ENCODE results near the gene TNNI2. TPM values are rescaled to one million over a fixed set of nuclear protein-coding genes. Genes with fewer than 3 reads are reported as not detected.

TNNI2 gene
- total and polyA plus RNA-seq, 9 donors, result 0.41 to 1.2 (median 0.66) TPM; not detected in 5

DNA sequence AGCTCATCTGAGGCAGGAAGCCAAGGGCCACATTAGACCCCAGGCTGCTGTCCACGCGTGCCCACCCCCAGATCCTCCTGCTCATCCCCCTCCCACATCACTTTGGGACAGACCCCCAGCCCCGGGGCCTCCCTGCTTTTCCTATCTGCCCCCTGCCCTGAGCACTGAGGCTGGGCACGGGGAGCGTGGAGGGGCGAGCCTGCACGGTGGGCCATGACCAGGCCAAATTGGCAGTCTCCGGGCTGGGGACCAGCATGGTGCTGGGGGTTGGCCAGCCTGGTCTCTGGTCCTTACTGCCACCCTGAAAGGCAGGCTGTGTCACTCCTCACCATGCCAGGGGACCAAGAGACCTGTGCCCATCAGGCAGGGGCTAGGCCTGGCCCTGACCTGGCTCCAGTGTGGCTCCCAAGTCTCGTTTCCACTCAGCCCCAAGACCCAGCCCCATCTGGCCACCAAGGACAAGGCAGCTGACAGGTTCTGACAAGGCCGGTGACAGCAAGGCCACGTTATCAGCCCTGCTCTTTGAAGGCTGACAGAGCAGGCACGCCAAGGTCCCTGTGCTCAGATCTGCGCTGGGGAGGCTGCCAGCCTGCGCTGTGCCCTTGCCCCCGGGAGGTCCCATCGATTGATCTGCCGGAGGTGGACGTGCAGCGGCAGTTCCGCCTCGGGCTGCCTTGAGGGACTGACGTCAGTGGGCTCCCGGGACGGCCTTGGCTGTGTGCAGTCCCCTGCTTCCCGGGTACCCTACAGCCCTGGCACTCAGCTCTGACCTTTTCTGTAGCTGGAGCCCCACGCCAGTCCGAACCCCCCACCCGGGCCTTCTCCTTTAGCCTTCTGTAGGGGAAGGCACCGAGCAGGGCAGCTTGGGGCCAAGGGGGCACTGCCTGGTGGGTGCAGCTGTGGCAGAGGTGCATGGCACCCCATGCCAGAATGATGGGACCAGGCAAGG is 3.6 kb downstream of the TNNI2 start:
- WGBS, 3 donors, result 86 to 92% (median 90%) methylated on average over 28 to 29 of the region's 29 CpGs
- no peak overlapping the region for H3K27ac ChIP-seq
- H3K9me3 ChIP-seq, result no peaks in the 10 kb centered on the region
- TF ChIP-seq, protein P1, sequence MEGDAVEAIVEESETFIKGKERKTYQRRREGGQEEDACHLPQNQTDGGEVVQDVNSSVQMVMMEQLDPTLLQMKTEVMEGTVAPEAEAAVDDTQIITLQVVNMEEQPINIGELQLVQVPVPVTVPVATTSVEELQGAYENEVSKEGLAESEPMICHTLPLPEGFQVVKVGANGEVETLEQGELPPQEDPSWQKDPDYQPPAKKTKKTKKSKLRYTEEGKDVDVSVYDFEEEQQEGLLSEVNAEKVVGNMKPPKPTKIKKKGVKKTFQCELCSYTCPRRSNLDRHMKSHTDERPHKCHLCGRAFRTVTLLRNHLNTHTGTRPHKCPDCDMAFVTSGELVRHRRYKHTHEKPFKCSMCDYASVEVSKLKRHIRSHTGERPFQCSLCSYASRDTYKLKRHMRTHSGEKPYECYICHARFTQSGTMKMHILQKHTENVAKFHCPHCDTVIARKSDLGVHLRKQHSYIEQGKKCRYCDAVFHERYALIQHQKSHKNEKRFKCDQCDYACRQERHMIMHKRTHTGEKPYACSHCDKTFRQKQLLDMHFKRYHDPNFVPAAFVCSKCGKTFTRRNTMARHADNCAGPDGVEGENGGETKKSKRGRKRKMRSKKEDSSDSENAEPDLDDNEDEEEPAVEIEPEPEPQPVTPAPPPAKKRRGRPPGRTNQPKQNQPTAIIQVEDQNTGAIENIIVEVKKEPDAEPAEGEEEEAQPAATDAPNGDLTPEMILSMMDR (IDR thresholded peaks at IDR 0.05), result no peak
- TF ChIP-seq POLR2A (IDR thresholded peaks at IDR 0.05) (no peak), EP300 (IDR thresholded peaks at IDR 0.05) (no peak)
- H3K4me3 ChIP-seq, result no peak overlapping the region
- H3K27me3 ChIP-seq, result no peaks in the 10 kb centered on the region
- DNase-seq, result peak in 2 of 5 donors; percentile 16 to 39
- H3K4me1 ChIP-seq (ENCODE audit: insufficient read depth), result peaks cover 10% of the 10 kb centered on the region
- no peaks in the 10 kb centered on the region for H3K36me3 ChIP-seq
- intact Hi-C loops (cut with DNase I), result no loop called here

DNA sequence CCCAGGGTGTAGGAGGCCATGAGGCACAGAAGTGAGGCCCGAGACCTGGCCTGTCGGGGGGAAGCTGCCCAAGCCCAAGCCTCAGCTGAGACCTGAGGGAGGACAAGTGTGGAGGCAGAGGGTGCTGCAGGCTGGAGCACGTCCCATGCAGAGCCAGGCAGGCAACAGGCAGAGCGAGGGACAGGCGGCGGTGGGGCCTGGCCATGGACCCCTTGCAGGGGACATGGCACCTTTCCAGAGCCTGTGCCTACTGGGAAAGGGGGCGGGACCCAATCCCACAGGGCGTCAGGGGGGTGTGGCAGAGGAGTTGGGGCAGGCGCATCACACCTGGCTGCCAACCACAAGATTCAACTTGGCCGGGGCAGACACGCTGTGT is 4.3 kb downstream of the TNNI2 start:
- no peaks in the 10 kb centered on the region for H3K27me3 ChIP-seq
- H3K27ac ChIP-seq, result no peak overlapping the region
- DNase-seq, result no peak
- no peaks in the 10 kb centered on the region for H3K9me3 ChIP-seq
- intact Hi-C loops (cut with DNase I), result no loop called here
- H3K36me3 ChIP-seq, result no peaks in the 10 kb centered on the region
- no peak overlapping the region for H3K4me3 ChIP-seq
- TF ChIP-seq POLR2A (IDR thresholded peaks at IDR 0.05) (no peak), EP300 (IDR thresholded peaks at IDR 0.05) (no peak)
- TF ChIP-seq, protein P1 (IDR thresholded peaks at IDR 0.05), result no peak
- WGBS, 3 donors, result 66 to 69% (median 67%) methylated on average over 8 to 11 of the region's 11 CpGs
- H3K4me1 ChIP-seq (ENCODE audit: insufficient read depth), result peaks cover 9% of the 10 kb centered on the region

DNA sequence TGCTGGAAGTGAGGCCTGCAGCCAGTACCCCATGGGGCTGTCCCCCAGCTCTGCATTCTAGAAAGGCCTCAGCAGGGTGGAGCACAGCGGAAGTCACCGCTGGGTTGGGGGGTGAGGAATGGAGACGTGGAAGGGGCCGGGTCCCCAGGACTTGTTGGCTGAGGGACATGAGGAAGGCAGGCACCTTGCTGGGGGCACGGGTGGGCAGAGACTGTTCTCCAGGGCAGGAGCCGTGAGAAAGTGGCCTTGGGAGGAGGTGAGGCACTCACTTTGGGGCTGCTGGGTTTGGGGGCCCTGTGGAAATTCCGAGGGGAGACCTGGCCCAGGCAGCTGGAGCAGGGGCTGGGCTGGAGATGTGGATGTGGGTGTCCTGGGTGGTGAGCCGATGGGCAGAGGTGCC is 5.0 kb downstream of the TNNI2 start:
- H3K27ac ChIP-seq, result no peak overlapping the region
- TF ChIP-seq, protein P1 (IDR thresholded peaks at IDR 0.05), result no peak
- no peak for TF ChIP-seq EP300 (IDR thresholded peaks at IDR 0.05)
- TF ChIP-seq POLR2A (IDR thresholded peaks at IDR 0.05), result no peak
- H3K4me1 ChIP-seq (ENCODE audit: insufficient read depth), result peaks cover 15% of the 10 kb centered on the region
- intact Hi-C loops (cut with DNase I), result no loop called here
- no peak for DNase-seq
- no peaks in the 10 kb centered on the region for H3K27me3 ChIP-seq
- H3K4me3 ChIP-seq, result no peak overlapping the region
- 87 to 96% (median 95%) methylated on average over 8 of the region's 8 CpGs for WGBS, 3 donors
- no peaks in the 10 kb centered on the region for H3K9me3 ChIP-seq
- H3K36me3 ChIP-seq, result no peaks in the 10 kb centered on the region

DNA sequence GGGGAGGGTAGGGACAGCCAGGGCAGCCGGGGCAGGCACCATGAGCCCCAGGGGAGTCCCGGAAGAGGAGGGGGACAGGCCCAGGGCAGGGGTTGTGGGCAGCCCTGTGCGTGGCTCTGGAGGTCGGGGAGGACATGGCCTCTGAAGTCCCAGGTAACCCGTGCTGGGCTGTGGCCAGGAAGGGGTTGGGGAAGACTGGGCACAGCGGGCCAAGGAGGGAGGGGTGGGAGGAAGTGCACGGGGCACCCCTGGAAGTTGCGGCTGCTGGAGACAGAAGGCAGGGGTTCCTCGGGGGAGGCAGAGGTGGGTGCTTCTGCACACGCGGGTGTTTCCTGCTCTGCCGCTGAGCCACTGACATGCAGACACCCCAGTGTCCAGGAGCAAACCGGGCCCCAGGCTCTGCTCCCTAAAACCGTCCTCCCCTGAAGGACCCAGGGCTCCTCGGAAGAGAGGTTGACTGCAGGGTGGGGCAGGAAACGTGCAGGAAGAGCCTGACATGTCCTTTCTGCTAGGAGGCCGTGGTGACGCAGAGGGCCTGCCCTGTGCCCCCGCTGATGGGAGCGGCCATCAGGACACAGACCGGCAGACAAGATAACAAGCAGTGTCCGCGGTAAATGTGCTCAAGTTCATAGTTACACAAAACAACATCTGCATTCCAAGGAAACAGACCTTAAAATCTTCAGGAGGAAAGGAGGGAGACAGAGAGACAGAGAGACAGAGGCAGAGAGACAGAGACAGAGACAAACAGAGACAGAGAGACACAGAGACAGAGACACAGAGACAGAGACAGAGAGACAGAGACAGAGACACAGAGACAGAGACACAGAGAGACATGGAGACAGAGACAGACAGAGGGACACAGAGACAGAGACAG is 5.7 kb downstream of the TNNI2 start:
- Histone ChIP-seq H3K27ac (no peak overlapping the region), H3K4me1 (ENCODE audit: insufficient read depth) (peaks cover 15% of the 10 kb centered on the region), H3K27me3 (no peaks in the 10 kb centered on the region), H3K36me3 (no peaks in the 10 kb centered on the region), H3K4me3 (no peak overlapping the region), H3K9me3 (no peaks in the 10 kb centered on the region)
- intact Hi-C loops (cut with DNase I), result no loop called here
- TF ChIP-seq EP300 (IDR thresholded peaks at IDR 0.05) (no peak), POLR2A (IDR thresholded peaks at IDR 0.05) (no peak)
- TF ChIP-seq, protein P1 (IDR thresholded peaks at IDR 0.05), result no peak
- 31 to 60% (median 40%) methylated on average over 23 of the region's 23 CpGs for WGBS, 3 donors
- peak in 1 of 5 donors; percentile 75 for DNase-seq
